ENCODE data around the gene MYL12A.

The MYL12A gene

DNA sequence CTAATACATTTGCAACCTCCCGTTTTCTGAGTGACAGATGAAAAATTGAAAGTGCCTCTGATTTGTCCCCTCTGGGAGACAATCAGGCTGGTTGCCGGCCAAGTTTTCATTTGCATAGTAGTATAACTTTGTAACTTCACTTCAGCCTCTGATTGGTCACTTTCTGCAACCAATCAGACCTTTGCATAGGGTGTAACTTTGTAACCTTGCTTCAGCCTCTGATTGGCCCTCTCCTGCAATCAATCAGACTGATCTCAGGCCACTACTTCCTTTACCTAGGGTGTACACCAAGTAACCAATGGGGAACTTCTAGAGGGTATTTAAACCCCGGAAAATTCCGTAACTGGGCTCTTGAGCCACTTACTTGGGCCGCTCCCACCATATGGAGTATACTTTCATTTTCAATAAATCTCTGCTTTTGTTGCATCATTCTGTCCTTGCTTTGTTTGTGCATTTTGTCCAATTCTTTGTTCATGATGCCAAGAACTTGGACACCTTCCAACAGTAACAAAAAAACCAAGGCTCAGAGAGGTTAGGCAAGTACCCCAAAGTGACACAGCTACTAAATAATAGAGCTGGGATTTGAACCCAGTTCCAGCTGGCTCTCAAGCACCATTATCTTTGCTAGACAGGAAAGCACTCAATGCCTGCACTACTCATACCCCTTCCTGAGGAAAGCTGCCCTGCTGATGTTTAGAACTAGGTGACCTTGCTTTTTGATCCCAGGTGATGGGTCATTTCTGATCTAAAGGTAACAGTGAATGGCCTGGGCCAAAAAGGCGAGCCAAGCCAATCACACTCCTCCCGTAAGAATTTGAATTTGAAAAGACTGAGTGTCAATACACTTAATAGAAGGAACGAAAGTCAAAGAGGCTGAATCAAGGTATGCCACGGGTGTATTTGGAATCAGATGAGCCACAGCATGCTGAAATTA lies 16.9 kb upstream of the MYL12A start:
- TF ChIP-seq ZNF565 (CRISPR knock-in tag; conservative IDR thresholded peaks at IDR 0.05; ENCODE audit: low read depth) (no peak), ZFP3 (CRISPR knock-in tag; IDR thresholded peaks at IDR 0.05) (no peak), TCF4 (CRISPR knock-in tag; IDR thresholded peaks at IDR 0.05; ENCODE audit: borderline replicate concordance) (no peak), SNAI2 (CRISPR knock-in tag; IDR thresholded peaks at IDR 0.05) (no peak), GLIS3 (CRISPR knock-in tag; IDR thresholded peaks at IDR 0.05) (no peak), CSDC2 (CRISPR knock-in tag; IDR thresholded peaks at IDR 0.05) (no peak)
- TF ChIP-seq, protein P1, sequence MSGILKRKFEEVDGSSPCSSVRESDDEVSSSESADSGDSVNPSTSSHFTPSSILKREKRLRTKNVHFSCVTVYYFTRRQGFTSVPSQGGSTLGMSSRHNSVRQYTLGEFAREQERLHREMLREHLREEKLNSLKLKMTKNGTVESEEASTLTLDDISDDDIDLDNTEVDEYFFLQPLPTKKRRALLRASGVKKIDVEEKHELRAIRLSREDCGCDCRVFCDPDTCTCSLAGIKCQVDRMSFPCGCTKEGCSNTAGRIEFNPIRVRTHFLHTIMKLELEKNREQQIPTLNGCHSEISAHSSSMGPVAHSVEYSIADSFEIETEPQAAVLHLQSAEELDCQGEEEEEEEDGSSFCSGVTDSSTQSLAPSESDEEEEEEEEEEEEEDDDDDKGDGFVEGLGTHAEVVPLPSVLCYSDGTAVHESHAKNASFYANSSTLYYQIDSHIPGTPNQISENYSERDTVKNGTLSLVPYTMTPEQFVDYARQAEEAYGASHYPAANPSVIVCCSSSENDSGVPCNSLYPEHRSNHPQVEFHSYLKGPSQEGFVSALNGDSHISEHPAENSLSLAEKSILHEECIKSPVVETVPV (CRISPR knock-in tag; IDR thresholded peaks at IDR 0.05), result no peak
- TF ChIP-seq, protein P2, sequence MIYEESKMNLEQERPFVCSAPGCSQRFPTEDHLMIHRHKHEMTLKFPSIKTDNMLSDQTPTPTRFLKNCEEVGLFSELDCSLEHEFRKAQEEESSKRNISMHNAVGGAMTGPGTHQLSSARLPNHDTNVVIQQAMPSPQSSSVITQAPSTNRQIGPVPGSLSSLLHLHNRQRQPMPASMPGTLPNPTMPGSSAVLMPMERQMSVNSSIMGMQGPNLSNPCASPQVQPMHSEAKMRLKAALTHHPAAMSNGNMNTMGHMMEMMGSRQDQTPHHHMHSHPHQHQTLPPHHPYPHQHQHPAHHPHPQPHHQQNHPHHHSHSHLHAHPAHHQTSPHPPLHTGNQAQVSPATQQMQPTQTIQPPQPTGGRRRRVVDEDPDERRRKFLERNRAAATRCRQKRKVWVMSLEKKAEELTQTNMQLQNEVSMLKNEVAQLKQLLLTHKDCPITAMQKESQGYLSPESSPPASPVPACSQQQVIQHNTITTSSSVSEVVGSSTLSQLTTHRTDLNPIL (CRISPR knock-in tag; IDR thresholded peaks at IDR 0.05; ENCODE audit: low read depth), result no peak
- TF ChIP-seq, protein P3, sequence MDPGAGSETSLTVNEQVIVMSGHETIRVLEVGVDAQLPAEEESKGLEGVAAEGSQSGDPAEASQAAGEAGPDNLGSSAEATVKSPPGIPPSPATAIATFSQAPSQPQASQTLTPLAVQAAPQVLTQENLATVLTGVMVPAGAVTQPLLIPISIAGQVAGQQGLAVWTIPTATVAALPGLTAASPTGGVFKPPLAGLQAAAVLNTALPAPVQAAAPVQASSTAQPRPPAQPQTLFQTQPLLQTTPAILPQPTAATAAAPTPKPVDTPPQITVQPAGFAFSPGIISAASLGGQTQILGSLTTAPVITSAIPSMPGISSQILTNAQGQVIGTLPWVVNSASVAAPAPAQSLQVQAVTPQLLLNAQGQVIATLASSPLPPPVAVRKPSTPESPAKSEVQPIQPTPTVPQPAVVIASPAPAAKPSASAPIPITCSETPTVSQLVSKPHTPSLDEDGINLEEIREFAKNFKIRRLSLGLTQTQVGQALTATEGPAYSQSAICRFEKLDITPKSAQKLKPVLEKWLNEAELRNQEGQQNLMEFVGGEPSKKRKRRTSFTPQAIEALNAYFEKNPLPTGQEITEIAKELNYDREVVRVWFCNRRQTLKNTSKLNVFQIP (CRISPR knock-in tag; IDR thresholded peaks at IDR 0.05; ENCODE audit: borderline replicate concordance, low read depth), result no peak
- peak; percentile 54; the same call in 2 of the 3 replicates for ATAC-seq

GRCh38 chr18:3233004-3233403 lies 14.6 kb upstream of the MYL12A start:
- TF ChIP-seq PPARA (CRISPR knock-in tag; IDR thresholded peaks at IDR 0.05; ENCODE audit: borderline replicate concordance) (no peak), ARNTL (CRISPR knock-in tag; IDR thresholded peaks at IDR 0.05; ENCODE audit: borderline replicate concordance, low read depth) (no peak), TSHZ2 (CRISPR knock-in tag; IDR thresholded peaks at IDR 0.05) (no peak)
- TF ChIP-seq, protein P2 (CRISPR knock-in tag; IDR thresholded peaks at IDR 0.05; ENCODE audit: low read depth), result no peak
- no peak for ATAC-seq

- TF ChIP-seq ZNF70 (CRISPR knock-in tag; IDR thresholded peaks at IDR 0.05) (no peak), OSR1 (CRISPR knock-in tag; IDR thresholded peaks at IDR 0.05) (no peak), BACH2 (CRISPR knock-in tag; IDR thresholded peaks at IDR 0.05; ENCODE audit: borderline replicate concordance) (no peak), ESRRG (CRISPR knock-in tag; IDR thresholded peaks at IDR 0.05) (no peak), ARNTL (CRISPR knock-in tag; IDR thresholded peaks at IDR 0.05; ENCODE audit: borderline replicate concordance, low read depth) (no peak), CSDC2 (CRISPR knock-in tag; IDR thresholded peaks at IDR 0.05) (no peak), PPARA (CRISPR knock-in tag; IDR thresholded peaks at IDR 0.05; ENCODE audit: borderline replicate concordance) (no peak), RARB (CRISPR knock-in tag; IDR thresholded peaks at IDR 0.05) (no peak), ISL1 (CRISPR knock-in tag; IDR thresholded peaks at IDR 0.05) (no peak), GLIS3 (CRISPR knock-in tag; IDR thresholded peaks at IDR 0.05) (no peak), ZFP30 (CRISPR knock-in tag; IDR thresholded peaks at IDR 0.05) (no peak), ZNF565 (CRISPR knock-in tag; conservative IDR thresholded peaks at IDR 0.05; ENCODE audit: low read depth) (no peak)
- TF ChIP-seq, protein P4, sequence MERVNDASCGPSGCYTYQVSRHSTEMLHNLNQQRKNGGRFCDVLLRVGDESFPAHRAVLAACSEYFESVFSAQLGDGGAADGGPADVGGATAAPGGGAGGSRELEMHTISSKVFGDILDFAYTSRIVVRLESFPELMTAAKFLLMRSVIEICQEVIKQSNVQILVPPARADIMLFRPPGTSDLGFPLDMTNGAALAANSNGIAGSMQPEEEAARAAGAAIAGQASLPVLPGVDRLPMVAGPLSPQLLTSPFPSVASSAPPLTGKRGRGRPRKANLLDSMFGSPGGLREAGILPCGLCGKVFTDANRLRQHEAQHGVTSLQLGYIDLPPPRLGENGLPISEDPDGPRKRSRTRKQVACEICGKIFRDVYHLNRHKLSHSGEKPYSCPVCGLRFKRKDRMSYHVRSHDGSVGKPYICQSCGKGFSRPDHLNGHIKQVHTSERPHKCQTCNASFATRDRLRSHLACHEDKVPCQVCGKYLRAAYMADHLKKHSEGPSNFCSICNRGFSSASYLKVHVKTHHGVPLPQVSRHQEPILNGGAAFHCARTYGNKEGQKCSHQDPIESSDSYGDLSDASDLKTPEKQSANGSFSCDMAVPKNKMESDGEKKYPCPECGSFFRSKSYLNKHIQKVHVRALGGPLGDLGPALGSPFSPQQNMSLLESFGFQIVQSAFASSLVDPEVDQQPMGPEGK (CRISPR knock-in tag; IDR thresholded peaks at IDR 0.05; ENCODE audit: borderline replicate concordance), result no peak
- TF ChIP-seq, protein P2 (CRISPR knock-in tag; IDR thresholded peaks at IDR 0.05; ENCODE audit: low read depth), result no peak
- no peak for ATAC-seq
Measured at GRCh38 chr18:3233433-3234168, 14.0 kb upstream of the MYL12A start.
